Measurements from ENCODE around the gene PTTG1IP. TPM values are rescaled to one million over a fixed set of nuclear protein-coding genes. Genes with fewer than 3 reads are reported as not detected.

PTTG1IP gene
- total RNA-seq, 6 experiments from 2014 or later: 54.3 to 195 (median 140) TPM

DNA sequence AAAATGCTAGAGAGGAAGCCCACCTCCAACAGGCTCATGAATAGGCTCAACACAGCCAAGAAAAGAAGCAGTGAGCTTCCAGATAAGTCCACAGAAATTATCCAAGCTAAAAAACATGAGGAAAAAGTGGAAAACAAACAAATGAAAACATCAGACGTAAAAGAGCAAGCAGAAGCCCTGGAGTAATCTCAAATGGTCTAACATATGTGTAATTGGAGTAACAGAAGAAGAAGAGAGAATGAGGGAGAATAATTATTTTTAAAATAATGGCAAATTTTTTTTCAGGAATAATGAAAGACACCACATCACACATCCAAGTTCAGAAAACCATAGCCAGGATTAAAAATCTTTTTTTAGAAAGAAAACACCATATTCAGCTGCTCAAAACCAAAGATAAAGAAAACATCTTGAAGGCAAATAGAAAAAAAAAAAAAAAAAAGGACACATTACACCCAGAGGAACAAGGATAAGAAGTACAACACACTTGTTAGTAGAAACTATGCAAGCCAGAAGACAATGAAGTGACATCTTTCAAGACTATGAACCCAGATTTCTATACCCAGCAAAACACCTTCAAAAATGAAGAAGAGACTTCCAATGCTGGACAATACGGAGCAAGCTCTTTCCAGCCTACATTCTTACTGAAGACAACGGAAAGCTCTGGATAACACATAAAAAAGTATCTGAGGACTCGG lies 45.0 kb downstream of the PTTG1IP start:
- ATAC-seq: no peak
- Histone ChIP-seq H3K9me3 (no peaks in the 10 kb centered on the region), H3K4me1 (no peaks in the 10 kb centered on the region), H3K27ac (no peak overlapping the region), H3K27me3 (no peaks in the 10 kb centered on the region), H3K4me3 (no peak overlapping the region), H3K36me3 (no peaks in the 10 kb centered on the region)
- no peak for DNase-seq
- 69% methylated on average over 4 of the region's 4 CpGs for WGBS (ENCODE audit: insufficient coverage, low coverage, low lambda C conversion rate, missing lambda C conversion rate)
- intact Hi-C loops (cut with DNase I): no loop called here
- TF ChIP-seq POLR2A (IDR thresholded peaks at IDR 0.05): no peak
- TF ChIP-seq, protein P1, sequence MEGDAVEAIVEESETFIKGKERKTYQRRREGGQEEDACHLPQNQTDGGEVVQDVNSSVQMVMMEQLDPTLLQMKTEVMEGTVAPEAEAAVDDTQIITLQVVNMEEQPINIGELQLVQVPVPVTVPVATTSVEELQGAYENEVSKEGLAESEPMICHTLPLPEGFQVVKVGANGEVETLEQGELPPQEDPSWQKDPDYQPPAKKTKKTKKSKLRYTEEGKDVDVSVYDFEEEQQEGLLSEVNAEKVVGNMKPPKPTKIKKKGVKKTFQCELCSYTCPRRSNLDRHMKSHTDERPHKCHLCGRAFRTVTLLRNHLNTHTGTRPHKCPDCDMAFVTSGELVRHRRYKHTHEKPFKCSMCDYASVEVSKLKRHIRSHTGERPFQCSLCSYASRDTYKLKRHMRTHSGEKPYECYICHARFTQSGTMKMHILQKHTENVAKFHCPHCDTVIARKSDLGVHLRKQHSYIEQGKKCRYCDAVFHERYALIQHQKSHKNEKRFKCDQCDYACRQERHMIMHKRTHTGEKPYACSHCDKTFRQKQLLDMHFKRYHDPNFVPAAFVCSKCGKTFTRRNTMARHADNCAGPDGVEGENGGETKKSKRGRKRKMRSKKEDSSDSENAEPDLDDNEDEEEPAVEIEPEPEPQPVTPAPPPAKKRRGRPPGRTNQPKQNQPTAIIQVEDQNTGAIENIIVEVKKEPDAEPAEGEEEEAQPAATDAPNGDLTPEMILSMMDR (IDR thresholded peaks at IDR 0.05): no peak

GRCh38 chr21:44823179-44823660 lies 50.3 kb downstream of the PTTG1IP start:
- ATAC-seq: no peak
- WGBS (ENCODE audit: insufficient coverage, low coverage, low lambda C conversion rate, missing lambda C conversion rate): 75% methylated on average over 1 of the region's 1 CpG
- intact Hi-C loops (cut with DNase I): no loop called here
- Histone ChIP-seq H3K36me3 (no peaks in the 10 kb centered on the region), H3K4me1 (no peaks in the 10 kb centered on the region), H3K27ac (no peak overlapping the region), H3K9me3 (peaks cover 0 to 3% (median 0%) of the 10 kb centered on the region in 4 donors), H3K4me3 (no peak overlapping the region), H3K27me3 (no peaks in the 10 kb centered on the region)
- DNase-seq: no peak
- TF ChIP-seq POLR2A (IDR thresholded peaks at IDR 0.05): no peak
- TF ChIP-seq, protein P1 (IDR thresholded peaks at IDR 0.05): no peak

DNA sequence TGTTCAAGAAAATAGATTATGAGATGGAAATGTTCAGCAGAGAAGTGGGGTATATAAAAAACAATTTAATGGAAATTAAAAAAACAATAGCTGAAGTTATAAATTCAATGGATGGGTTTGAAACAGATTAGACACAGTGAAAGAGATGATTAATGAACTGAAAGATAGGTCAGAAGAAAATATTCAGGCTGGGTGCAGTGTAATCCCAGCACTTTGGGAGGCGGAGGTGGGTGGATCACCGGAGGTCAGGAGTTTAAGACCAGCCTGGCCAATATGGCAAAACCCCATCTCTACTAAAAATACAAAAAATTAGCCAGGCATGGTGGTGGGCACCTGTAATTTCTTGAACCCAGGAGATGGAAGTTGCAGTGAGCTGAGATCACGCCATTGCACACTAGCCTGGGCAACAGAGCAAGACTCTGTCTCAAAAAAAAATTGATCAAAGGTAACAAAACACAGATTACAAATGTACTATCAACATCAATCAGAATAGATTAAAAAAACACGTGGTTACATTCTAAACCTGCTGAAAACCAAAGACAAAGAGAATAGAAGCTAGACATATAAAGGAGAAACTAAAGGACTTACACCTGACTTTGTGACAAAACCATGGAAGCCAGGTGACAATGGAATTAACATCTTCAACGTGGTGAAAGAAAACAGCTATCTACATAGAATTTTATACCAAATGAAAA lies 50.9 kb downstream of the PTTG1IP start:
- Histone ChIP-seq H3K4me3 (no peak overlapping the region), H3K27ac (no peak overlapping the region), H3K36me3 (no peaks in the 10 kb centered on the region), H3K9me3 (peaks cover 0 to 3% (median 0%) of the 10 kb centered on the region in 4 donors), H3K4me1 (no peaks in the 10 kb centered on the region), H3K27me3 (no peaks in the 10 kb centered on the region)
- ATAC-seq: no peak
- intact Hi-C loops (cut with DNase I): no loop called here
- no peak for DNase-seq
- WGBS (ENCODE audit: insufficient coverage, low coverage, low lambda C conversion rate, missing lambda C conversion rate): 58% methylated on average over 5 of the region's 5 CpGs
- TF ChIP-seq POLR2A (IDR thresholded peaks at IDR 0.05): no peak
- TF ChIP-seq, protein P1 (IDR thresholded peaks at IDR 0.05): no peak

GRCh38 chr21:44820851-44821250 lies 52.6 kb downstream of the PTTG1IP start:
- ATAC-seq (no peak), DNase-seq (no peak)
- no peak for TF ChIP-seq POLR2A (IDR thresholded peaks at IDR 0.05)
- TF ChIP-seq, protein P1 (IDR thresholded peaks at IDR 0.05): no peak
- no peaks in the 10 kb centered on the region for H3K27me3 ChIP-seq
- no peaks in the 10 kb centered on the region for H3K36me3 ChIP-seq
- WGBS (ENCODE audit: insufficient coverage, low coverage, low lambda C conversion rate, missing lambda C conversion rate): 73% methylated on average over 3 of the region's 3 CpGs
- H3K27ac ChIP-seq: no peak overlapping the region
- no peak overlapping the region for H3K4me3 ChIP-seq
- peaks cover 0 to 3% (median 0%) of the 10 kb centered on the region in 4 donors for H3K9me3 ChIP-seq
- H3K4me1 ChIP-seq: peaks cover 0 to 8% (median 2%) of the 10 kb centered on the region in 4 donors
- intact Hi-C loops (cut with DNase I): no loop called here
